ENCODE results near the gene TPSAB1.

- no peak for TF ChIP-seq CTCF (IDR thresholded peaks at IDR 0.05; ENCODE audit: insufficient read depth, low read depth, low read length)
- peak; percentile 4 for TF ChIP-seq EZH2 (IDR thresholded peaks at IDR 0.05; ENCODE audit: insufficient read depth, low read length)
These were observed 21.8 kb downstream of the TPSAB1 start for GRCh38 chr16:1262210-1262845.
